Measurements from ENCODE around the gene GREM2. TPM values are rescaled to one million over a fixed set of nuclear protein-coding genes. Genes with fewer than 3 reads are reported as not detected.

The GREM2 gene
- total RNA-seq, 4 donors from 2014 or later, result 0.83 to 3.1 (median 2.8) TPM

DNA sequence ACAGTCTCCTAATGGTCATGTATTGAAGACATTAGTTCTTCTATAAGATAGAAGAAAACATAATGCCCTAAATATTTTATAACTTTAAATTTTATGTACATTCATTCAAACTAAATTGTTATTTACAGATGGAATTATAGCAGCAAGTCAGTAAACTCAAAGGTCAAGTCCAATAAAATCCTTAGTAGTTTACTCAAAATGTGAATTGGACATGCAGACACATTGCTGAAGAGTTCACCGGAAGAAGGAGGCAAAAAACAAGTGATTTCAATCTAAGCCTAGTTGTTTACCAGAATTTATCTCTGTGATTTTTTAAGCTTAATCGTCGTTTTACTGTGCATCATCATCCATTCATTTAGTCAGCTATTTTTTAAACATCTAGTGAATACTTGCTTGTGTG lies 149.7 kb downstream of the GREM2 start:
- 81% methylated on average over 3 of the region's 3 CpGs for WGBS
- Histone ChIP-seq H3K27ac (replicated peaks in 1 of 4) (no peak overlapping the region), H3K27me3 (no peaks in the 10 kb centered on the region), H3K4me1 (peaks cover 0 to 5% (median 0%) of the 10 kb centered on the region in 4 donors), H3K9me3 (no peaks in the 10 kb centered on the region), H3K4me3 (no peak overlapping the region), H3K36me3 (no peaks in the 10 kb centered on the region)
- TF ChIP-seq POLR2A (IDR thresholded peaks at IDR 0.05; ENCODE audit: low read depth), result no peak
- no peak for TF ChIP-seq POLR2AphosphoS5 (IDR thresholded peaks at IDR 0.05)
- TF ChIP-seq, protein P1, sequence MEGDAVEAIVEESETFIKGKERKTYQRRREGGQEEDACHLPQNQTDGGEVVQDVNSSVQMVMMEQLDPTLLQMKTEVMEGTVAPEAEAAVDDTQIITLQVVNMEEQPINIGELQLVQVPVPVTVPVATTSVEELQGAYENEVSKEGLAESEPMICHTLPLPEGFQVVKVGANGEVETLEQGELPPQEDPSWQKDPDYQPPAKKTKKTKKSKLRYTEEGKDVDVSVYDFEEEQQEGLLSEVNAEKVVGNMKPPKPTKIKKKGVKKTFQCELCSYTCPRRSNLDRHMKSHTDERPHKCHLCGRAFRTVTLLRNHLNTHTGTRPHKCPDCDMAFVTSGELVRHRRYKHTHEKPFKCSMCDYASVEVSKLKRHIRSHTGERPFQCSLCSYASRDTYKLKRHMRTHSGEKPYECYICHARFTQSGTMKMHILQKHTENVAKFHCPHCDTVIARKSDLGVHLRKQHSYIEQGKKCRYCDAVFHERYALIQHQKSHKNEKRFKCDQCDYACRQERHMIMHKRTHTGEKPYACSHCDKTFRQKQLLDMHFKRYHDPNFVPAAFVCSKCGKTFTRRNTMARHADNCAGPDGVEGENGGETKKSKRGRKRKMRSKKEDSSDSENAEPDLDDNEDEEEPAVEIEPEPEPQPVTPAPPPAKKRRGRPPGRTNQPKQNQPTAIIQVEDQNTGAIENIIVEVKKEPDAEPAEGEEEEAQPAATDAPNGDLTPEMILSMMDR (IDR thresholded peaks at IDR 0.05), result no peak
- TF ChIP-seq EP300 (IDR thresholded peaks at IDR 0.05), result no peak
- DNase-seq (ENCODE audit: extremely low spot score), result no peak
- intact Hi-C loops (cut with DNase I), result no loop called here

DNA sequence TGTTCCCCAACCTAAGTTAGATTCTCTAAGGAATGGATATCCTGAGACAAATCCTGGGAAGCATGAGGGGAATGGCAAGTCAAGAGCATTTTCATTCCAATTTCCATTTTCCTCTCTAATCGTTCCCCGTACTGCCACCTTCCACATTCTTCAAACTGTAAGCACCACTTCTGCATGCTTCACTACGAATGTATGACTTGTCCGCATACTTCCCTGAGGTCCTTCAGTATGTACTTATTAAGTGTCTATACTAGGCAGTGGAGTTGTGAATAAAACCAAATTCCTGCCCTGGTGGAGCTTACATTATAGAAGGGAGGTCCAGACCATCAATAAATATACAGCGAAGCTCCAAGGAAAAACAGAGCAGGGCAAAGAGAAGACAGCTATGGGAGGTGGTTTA lies 154.8 kb downstream of the GREM2 start:
- Histone ChIP-seq H3K27me3 (no peaks in the 10 kb centered on the region), H3K36me3 (no peaks in the 10 kb centered on the region), H3K9me3 (no peaks in the 10 kb centered on the region), H3K4me1 (no peaks in the 10 kb centered on the region), H3K4me3 (no peak overlapping the region), H3K27ac (replicated peaks in 1 of 4) (no peak overlapping the region)
- intact Hi-C loops (cut with DNase I), result no loop called here
- TF ChIP-seq, protein P1 (IDR thresholded peaks at IDR 0.05), result no peak
- TF ChIP-seq POLR2AphosphoS5 (IDR thresholded peaks at IDR 0.05), result no peak
- TF ChIP-seq EP300 (IDR thresholded peaks at IDR 0.05), result no peak
- no peak for TF ChIP-seq POLR2A (IDR thresholded peaks at IDR 0.05; ENCODE audit: low read depth)
- DNase-seq (ENCODE audit: extremely low spot score), result no peak
- 99% methylated on average over 5 of the region's 5 CpGs for WGBS

DNA sequence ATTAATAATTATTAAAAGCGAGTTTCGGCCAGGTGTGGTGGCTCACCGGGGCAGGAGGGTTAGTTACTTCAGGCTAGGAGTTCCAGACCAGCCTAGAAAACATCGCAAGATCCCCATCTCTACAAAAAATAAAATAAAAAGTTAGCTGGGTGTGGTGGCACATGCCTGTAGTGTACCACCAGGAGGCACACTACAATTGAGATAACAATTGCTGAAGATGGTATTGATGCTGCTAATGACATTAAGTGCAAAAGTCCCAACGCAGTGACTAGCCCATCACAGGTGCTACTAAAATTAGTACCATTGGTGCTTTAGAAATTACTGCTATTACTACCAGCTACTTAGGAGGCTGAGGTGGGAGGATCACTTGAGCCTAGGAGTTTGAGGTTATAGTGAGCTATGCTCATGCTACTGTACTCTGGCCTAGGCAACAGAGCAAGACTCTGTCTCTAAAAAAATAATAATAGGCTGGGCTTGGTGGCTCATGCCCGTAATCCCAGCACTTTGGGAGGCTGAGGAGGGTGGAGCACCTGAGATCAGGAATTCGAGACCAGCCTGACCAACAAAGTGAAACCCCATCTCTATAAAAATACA lies 156.6 kb downstream of the GREM2 start:
- H3K27me3 ChIP-seq, result no peaks in the 10 kb centered on the region
- H3K9me3 ChIP-seq, result no peaks in the 10 kb centered on the region
- H3K4me3 ChIP-seq, result no peak overlapping the region
- no peak for DNase-seq (ENCODE audit: extremely low spot score)
- H3K4me1 ChIP-seq, result no peaks in the 10 kb centered on the region
- intact Hi-C loops (cut with DNase I), result no loop called here
- TF ChIP-seq, protein P1 (IDR thresholded peaks at IDR 0.05), result peak in 2 of 3 experiments; percentile 23
- no peak for TF ChIP-seq POLR2AphosphoS5 (IDR thresholded peaks at IDR 0.05)
- H3K36me3 ChIP-seq, result no peaks in the 10 kb centered on the region
- 85% methylated on average over 7 of the region's 7 CpGs for WGBS
- H3K27ac ChIP-seq (replicated peaks in 1 of 4), result no peak overlapping the region

DNA sequence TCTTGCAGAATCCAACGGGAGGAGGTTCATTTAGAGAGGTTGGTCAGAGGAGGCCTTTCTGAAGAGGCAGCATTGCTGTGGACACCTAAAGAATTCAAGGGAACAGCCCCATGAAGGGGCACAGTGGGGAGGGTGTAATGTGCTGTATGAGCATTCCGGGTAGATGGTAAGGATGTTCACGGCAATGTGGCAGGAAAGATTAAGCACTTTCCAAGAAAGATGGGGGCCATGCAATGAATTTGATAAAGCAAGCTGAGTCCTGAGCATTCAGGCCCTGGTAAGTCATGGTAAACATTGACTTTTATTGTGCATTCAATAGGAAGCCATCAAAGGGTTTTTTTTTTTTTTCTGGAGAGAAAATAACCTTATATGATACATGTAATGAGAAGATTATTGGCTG lies 166.6 kb downstream of the GREM2 start:
- TF ChIP-seq EP300 (IDR thresholded peaks at IDR 0.05) (no peak), POLR2A (IDR thresholded peaks at IDR 0.05; ENCODE audit: low read depth) (no peak), POLR2AphosphoS5 (IDR thresholded peaks at IDR 0.05) (no peak)
- TF ChIP-seq, protein P1 (IDR thresholded peaks at IDR 0.05), result no peak
- H3K27me3 ChIP-seq, result no peaks in the 10 kb centered on the region
- no peaks in the 10 kb centered on the region for H3K36me3 ChIP-seq
- DNase-seq (ENCODE audit: extremely low spot score), result no peak
- H3K27ac ChIP-seq (replicated peaks in 1 of 4), result no peak overlapping the region
- no peak overlapping the region for H3K4me3 ChIP-seq
- WGBS, result 93% methylated on average over 3 of the region's 3 CpGs
- no peaks in the 10 kb centered on the region for H3K4me1 ChIP-seq
- H3K9me3 ChIP-seq, result no peaks in the 10 kb centered on the region
- intact Hi-C loops (cut with DNase I), result no loop called here

DNA sequence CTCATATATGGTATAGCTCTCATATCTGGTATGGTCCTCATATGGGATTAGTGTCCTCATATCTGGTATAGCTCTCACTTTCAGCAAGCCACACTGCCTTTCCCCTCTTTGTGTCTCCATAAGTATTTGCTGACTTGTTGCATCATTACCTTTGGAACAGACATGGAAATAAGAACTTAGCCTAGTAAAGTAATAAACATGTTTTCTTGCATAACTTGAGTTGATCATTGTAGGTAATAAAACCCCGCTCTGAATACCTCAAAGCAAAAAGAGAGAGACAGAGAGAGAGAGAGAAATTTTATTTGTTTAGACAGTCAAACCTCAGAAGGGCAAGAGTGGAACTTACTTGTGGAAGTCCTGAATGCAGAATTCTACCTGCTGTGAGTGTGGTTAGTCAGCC lies 170.3 kb downstream of the GREM2 start:
- TF ChIP-seq EP300 (IDR thresholded peaks at IDR 0.05) (no peak), POLR2AphosphoS5 (IDR thresholded peaks at IDR 0.05) (no peak), POLR2A (IDR thresholded peaks at IDR 0.05; ENCODE audit: low read depth) (no peak)
- TF ChIP-seq, protein P1 (IDR thresholded peaks at IDR 0.05), result no peak
- whole genome bisulfite sequencing, result 92% methylated on average over 1 of the region's 1 CpG
- Histone ChIP-seq H3K27ac (replicated peaks in 1 of 4) (no peak overlapping the region), H3K27me3 (no peaks in the 10 kb centered on the region), H3K36me3 (no peaks in the 10 kb centered on the region), H3K9me3 (no peaks in the 10 kb centered on the region), H3K4me1 (no peaks in the 10 kb centered on the region), H3K4me3 (no peak overlapping the region)
- no peak for DNase-seq (ENCODE audit: extremely low spot score)
- intact Hi-C loops (cut with DNase I), result no loop called here

Data from esophagus muscularis mucosa (tissue), 4 donors.